GM12878 (cell line): ENCODE data around the gene ANKRD17.

Experiments used
- EZH2 ChIP-seq: IDR thresholded peaks from 2 replicates; pipeline ENCODE4 v1.6.1; 2012; ENCODE audit warnings: low read depth, mild to moderate bottlenecking, control low read depth, inconsistent platforms, low read length, borderline replicate concordance; ENCODE audit not compliant: control insufficient read depth
- GABPA ChIP-seq: IDR thresholded peaks from 2 replicates; pipeline ENCODE4 v1.6.1; 2014; ENCODE audit warnings: antibody characterized with exemption, low read depth, mild to moderate bottlenecking, inconsistent platforms
- HDAC2 ChIP-seq: fragments of 200-600 bp; sonication (generic); IDR thresholded peaks from 2 replicates; pipeline ENCODE4 v1.6.1; 2017
- NFIC ChIP-seq: IDR thresholded peaks from 2 replicates; pipeline ENCODE4 v1.6.1; 2012; ENCODE audit warnings: low read depth, mild to moderate bottlenecking, inconsistent platforms, low read length, moderate library complexity
- NFYB ChIP-seq: IDR thresholded peaks from 2 replicates; pipeline ENCODE4 v1.6.1; 2011; ENCODE audit warnings: low read depth, mild to moderate bottlenecking, low read length, improper control_type of control experiment, moderate library complexity; ENCODE audit not compliant: insufficient read depth
- POLR2A ChIP-seq: IDR thresholded peaks from 2 replicates; pipeline ENCODE4 v1.6.1; 2011; ENCODE audit warnings: low read depth, mild to moderate bottlenecking, low read length
- RFX5 ChIP-seq: IDR thresholded peaks from 2 replicates; pipeline ENCODE4 v1.6.1; 2011; ENCODE audit warnings: low read depth, low read length, improper control_type of control experiment
- USF2 ChIP-seq: IDR thresholded peaks from 2 replicates; pipeline ENCODE4 v1.6.1; 2011; ENCODE audit warnings: low read depth, low read length, improper control_type of control experiment, borderline replicate concordance
- ZBTB33 ChIP-seq: fragments of 450-650 bp; IDR thresholded peaks from 2 replicates; pipeline ENCODE4 v1.6.1; 2017; ENCODE audit warnings: mild to moderate bottlenecking
- TF ChIP-seq, protein P1 (sequence below), 3 experiments: IDR thresholded peaks in 2 of 3; conservative IDR thresholded peaks in 1 of 3; 2 replicates each; pipeline ENCODE4 v1.5.1; 2011; ENCODE audit warnings: low read depth in 3 of 3, low read length in 3 of 3, mild to moderate bottlenecking in 3 of 3, control low read depth in 2 of 3, moderate library complexity in 2 of 3, inconsistent platforms in 1 of 3, mixed read lengths in 1 of 3; ENCODE audit not compliant: control insufficient read depth in 2 of 3, insufficient read depth in 1 of 3; ENCODE audit errors: extremely low read depth in 1 of 3

DNA sequence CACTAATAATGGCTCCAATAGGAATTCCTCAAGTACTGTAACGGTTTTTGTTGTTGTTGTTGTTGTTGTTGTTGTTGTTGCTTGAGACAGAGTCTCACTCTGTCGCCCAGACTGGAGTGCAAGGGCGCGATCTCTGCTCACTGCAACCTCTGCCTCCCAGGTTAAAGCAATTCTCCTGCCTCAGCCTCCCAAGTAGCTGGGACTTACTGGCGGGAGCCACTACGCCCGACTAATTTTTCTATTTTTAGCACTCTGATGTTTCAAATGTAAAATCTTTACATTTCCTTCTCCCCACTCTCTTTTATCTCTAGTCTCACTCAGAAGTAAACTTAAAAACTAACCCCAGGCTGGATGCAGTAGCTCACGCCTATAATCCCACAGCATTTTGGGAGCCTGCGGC, 8.0 kb downstream of the ANKRD17 start:
- no peak for TF ChIP-seq RFX5
- TF ChIP-seq, protein P1, sequence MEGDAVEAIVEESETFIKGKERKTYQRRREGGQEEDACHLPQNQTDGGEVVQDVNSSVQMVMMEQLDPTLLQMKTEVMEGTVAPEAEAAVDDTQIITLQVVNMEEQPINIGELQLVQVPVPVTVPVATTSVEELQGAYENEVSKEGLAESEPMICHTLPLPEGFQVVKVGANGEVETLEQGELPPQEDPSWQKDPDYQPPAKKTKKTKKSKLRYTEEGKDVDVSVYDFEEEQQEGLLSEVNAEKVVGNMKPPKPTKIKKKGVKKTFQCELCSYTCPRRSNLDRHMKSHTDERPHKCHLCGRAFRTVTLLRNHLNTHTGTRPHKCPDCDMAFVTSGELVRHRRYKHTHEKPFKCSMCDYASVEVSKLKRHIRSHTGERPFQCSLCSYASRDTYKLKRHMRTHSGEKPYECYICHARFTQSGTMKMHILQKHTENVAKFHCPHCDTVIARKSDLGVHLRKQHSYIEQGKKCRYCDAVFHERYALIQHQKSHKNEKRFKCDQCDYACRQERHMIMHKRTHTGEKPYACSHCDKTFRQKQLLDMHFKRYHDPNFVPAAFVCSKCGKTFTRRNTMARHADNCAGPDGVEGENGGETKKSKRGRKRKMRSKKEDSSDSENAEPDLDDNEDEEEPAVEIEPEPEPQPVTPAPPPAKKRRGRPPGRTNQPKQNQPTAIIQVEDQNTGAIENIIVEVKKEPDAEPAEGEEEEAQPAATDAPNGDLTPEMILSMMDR (IDR thresholded peaks at IDR 0.05 in 2 of 3, conservative IDR thresholded peaks at IDR 0.05 in 1 of 3; ENCODE audit: control insufficient read depth in 2 of 3, extremely low read depth in 1 of 3, insufficient read depth in 1 of 3, low read depth in 3 of 3, low read length in 3 of 3), result no peak
- TF ChIP-seq USF2, result no peak
- TF ChIP-seq POLR2A, result no peak
- no peak for TF ChIP-seq GABPA
- no peak for TF ChIP-seq NFIC
- no peak for TF ChIP-seq HDAC2
- peak; percentile 82; the same call in 1 of the 2 replicates for TF ChIP-seq ZBTB33
- no peak for TF ChIP-seq EZH2
- no peak for TF ChIP-seq NFYB
